Neural cell (in vitro differentiated cells): ENCODE data around the gene CACNA2D2. TPM values are rescaled to one million over a fixed set of nuclear protein-coding genes. Genes with fewer than 3 reads are reported as not detected.

Experiments used
- H2AFZ ChIP-seq: fragments of 200-600, 300-800 bp; sonication (generic), shearing (Covaris generic); 2 replicates; pipeline ENCODE4 v1.6.0; 2014; ENCODE audit warnings: low read depth, mild to moderate bottlenecking, antibody characterized with exemption, low read length, moderate library complexity
- H3F3A ChIP-seq: fragments of 200-600 bp; shearing (Covaris generic); 2 replicates; pipeline ENCODE4 v1.6.1; 2016; ENCODE audit warnings: mild to moderate bottlenecking, moderate library complexity, mixed read lengths, antibody characterized with exemption, low read length; ENCODE audit not compliant: insufficient read depth, poor library complexity, severe bottlenecking
- H3K27ac ChIP-seq: fragments of 200-600, 300-800 bp; sonication (generic), shearing (Covaris generic); 2 replicates; pipeline ENCODE4 v1.5.1; 2014; ENCODE audit warnings: mild to moderate bottlenecking, low read length, moderate library complexity
- H3K27me3 ChIP-seq: fragments of 300-800, 200-600 bp; sonication (generic), shearing (Covaris generic); 2 replicates; pipeline ENCODE4 v1.6.0; 2014; ENCODE audit warnings: mild to moderate bottlenecking, low read depth, low read length, moderate library complexity; ENCODE audit not compliant: insufficient read depth
- H3K36me3 ChIP-seq: fragments of 300-800, 200-600 bp; sonication (generic), shearing (Covaris generic); 2 replicates; pipeline ENCODE4 v1.5.1; 2014; ENCODE audit warnings: mild to moderate bottlenecking, antibody characterized with exemption, low read length, moderate library complexity; ENCODE audit not compliant: insufficient read depth
- H3K4me2 ChIP-seq: fragments of 300-800, 200-600 bp; sonication (generic), shearing (Covaris generic); 2 replicates; pipeline ENCODE4 v1.6.0; 2014; ENCODE audit warnings: mild to moderate bottlenecking, low read length
- H3K4me3 ChIP-seq: fragments of 300-800, 200-600 bp; sonication (generic), shearing (Covaris generic); 2 replicates; pipeline ENCODE4 v1.5.1; 2014; ENCODE audit warnings: mild to moderate bottlenecking, low read length, moderate library complexity
- H3K79me2 ChIP-seq: fragments of 200-600 bp; shearing (Covaris generic); replicated peaks from 2 replicates; pipeline ENCODE4 v1.6.0; 2014; ENCODE audit warnings: mild to moderate bottlenecking, low read length, moderate library complexity; ENCODE audit not compliant: insufficient read depth
- H3K9ac ChIP-seq: fragments of 300-800, 200-600 bp; sonication (generic), shearing (Covaris generic); 2 replicates; pipeline ENCODE4 v1.6.1; 2016; ENCODE audit warnings: mild to moderate bottlenecking, low read length, mixed read lengths
- H3K9me2 ChIP-seq: fragments of 200-600 bp; shearing (Covaris generic); 2 replicates; pipeline ENCODE4 v1.6.1; 2016; ENCODE audit warnings: mild to moderate bottlenecking, low read length, mixed read lengths; ENCODE audit not compliant: insufficient read depth
- H3K9me3 ChIP-seq: fragments of 200-600, 300-800 bp; sonication (generic), shearing (Covaris generic); 2 replicates; pipeline ENCODE4 v1.6.1; 2016; ENCODE audit warnings: mild to moderate bottlenecking, mixed run types, low read length, moderate library complexity, mixed read lengths
- H4K20me1 ChIP-seq: fragments of 200-600 bp; shearing (Covaris generic); 2 replicates; pipeline ENCODE4 v1.6.1; 2016; ENCODE audit warnings: mild to moderate bottlenecking, mixed run types; ENCODE audit not compliant: insufficient read depth
- EP300 ChIP-seq: fragments of 450-650 bp; conservative IDR thresholded peaks from 2 replicates; pipeline ENCODE4 v1.6.1; 2014; ENCODE audit warnings: antibody characterized with exemption, mild to moderate bottlenecking, moderate library complexity; ENCODE audit not compliant: poor library complexity, severe bottlenecking
- EZH2 ChIP-seq: fragments of 200-600, 300-800 bp; shearing (Covaris generic), sonication (generic); IDR thresholded peaks from 2 replicates; pipeline ENCODE4 v1.6.1; 2014; ENCODE audit warnings: antibody characterized with exemption, low read length, borderline replicate concordance, mild to moderate bottlenecking; ENCODE audit not compliant: insufficient read depth, poor library complexity, severe bottlenecking
- MXI1 ChIP-seq: fragments of 450-650 bp; conservative IDR thresholded peaks from 2 replicates; pipeline ENCODE4 v1.6.1; 2014; ENCODE audit warnings: antibody characterized with exemption, mild to moderate bottlenecking; ENCODE audit not compliant: poor library complexity, severe bottlenecking
- POLR2AphosphoS5 ChIP-seq: IDR thresholded peaks from 2 replicates; pipeline ENCODE4 v1.6.1; 2012
- RAD21 ChIP-seq: fragments of 450-650 bp; conservative IDR thresholded peaks from 2 replicates; pipeline ENCODE4 v1.6.1; 2014; ENCODE audit warnings: antibody characterized with exemption, mild to moderate bottlenecking, moderate library complexity
- SMC3 ChIP-seq: fragments of 450-650 bp; conservative IDR thresholded peaks from 2 replicates; pipeline ENCODE4 v1.6.1; 2014; ENCODE audit warnings: antibody characterized with exemption, mild to moderate bottlenecking, moderate library complexity; ENCODE audit not compliant: poor library complexity
- TAF1 ChIP-seq: IDR thresholded peaks from 2 replicates; pipeline ENCODE4 v1.6.1; 2012; ENCODE audit warnings: low read depth
- polyA plus RNA-seq: library from polyadenylated mRNA; depleted of rRNA; stranded (reverse); fragments of >200 nt; gene quantifications from 2 replicates; pipeline ENCODE4 v1.2.3, GENCODE V29; 2014
- TF ChIP-seq, protein P1 (sequence below): IDR thresholded peaks from 2 replicates; pipeline ENCODE4 v1.6.1; 2012; ENCODE audit warnings: borderline replicate concordance
- TF ChIP-seq, protein P2 (sequence below): fragments of 450-650 bp; IDR thresholded peaks from 2 replicates; pipeline ENCODE4 v1.5.1; 2014; ENCODE audit warnings: antibody characterized with exemption, mild to moderate bottlenecking, moderate library complexity; ENCODE audit not compliant: poor library complexity, severe bottlenecking

The CACNA2D2 gene
- polyA plus RNA-seq, 1 donor from 2014 or later: 7.8 TPM

DNA sequence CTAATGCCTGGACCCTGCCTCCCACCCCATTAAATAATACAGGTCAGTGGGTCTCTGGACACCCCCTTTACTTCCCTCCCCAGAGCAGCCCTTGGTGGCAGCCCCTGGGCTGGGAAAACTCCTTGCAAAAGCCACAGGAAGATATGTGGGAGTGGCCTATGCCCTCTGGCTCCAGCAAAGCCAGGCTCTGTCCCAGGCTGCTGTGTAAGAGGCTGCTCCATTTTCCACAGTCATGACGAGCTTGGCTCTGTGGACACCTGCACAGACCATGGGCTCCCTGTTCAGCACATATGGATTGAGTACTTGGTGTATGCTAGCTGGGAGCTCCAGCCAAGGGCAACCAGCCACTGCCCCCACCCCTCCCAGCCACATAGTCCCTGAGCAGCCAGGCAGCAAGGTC is 13.0 kb downstream of the CACNA2D2 start:
- Histone ChIP-seq H3K36me3 (no peaks in the 10 kb centered on the region), H3K4me2 (no peak overlapping the region), H3K4me3 (no peak overlapping the region), H2AFZ (no peak overlapping the region), H3K9me2 (no peaks in the 10 kb centered on the region), H3K9ac (no peak overlapping the region), H3K27me3 (no peaks in the 10 kb centered on the region), H3K79me2 (no peaks in the 10 kb centered on the region), H3F3A (no peaks in the 10 kb centered on the region), H3K9me3 (no peaks in the 10 kb centered on the region), H4K20me1 (no peaks in the 10 kb centered on the region), H3K27ac (no peak overlapping the region)
- TF ChIP-seq RAD21 (no peak), MXI1 (no peak), EP300 (no peak), TAF1 (no peak), SMC3 (no peak), EZH2 (no peak), POLR2AphosphoS5 (no peak)
- TF ChIP-seq, protein P1, sequence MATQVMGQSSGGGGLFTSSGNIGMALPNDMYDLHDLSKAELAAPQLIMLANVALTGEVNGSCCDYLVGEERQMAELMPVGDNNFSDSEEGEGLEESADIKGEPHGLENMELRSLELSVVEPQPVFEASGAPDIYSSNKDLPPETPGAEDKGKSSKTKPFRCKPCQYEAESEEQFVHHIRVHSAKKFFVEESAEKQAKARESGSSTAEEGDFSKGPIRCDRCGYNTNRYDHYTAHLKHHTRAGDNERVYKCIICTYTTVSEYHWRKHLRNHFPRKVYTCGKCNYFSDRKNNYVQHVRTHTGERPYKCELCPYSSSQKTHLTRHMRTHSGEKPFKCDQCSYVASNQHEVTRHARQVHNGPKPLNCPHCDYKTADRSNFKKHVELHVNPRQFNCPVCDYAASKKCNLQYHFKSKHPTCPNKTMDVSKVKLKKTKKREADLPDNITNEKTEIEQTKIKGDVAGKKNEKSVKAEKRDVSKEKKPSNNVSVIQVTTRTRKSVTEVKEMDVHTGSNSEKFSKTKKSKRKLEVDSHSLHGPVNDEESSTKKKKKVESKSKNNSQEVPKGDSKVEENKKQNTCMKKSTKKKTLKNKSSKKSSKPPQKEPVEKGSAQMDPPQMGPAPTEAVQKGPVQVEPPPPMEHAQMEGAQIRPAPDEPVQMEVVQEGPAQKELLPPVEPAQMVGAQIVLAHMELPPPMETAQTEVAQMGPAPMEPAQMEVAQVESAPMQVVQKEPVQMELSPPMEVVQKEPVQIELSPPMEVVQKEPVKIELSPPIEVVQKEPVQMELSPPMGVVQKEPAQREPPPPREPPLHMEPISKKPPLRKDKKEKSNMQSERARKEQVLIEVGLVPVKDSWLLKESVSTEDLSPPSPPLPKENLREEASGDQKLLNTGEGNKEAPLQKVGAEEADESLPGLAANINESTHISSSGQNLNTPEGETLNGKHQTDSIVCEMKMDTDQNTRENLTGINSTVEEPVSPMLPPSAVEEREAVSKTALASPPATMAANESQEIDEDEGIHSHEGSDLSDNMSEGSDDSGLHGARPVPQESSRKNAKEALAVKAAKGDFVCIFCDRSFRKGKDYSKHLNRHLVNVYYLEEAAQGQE: no peak
- TF ChIP-seq, protein P2, sequence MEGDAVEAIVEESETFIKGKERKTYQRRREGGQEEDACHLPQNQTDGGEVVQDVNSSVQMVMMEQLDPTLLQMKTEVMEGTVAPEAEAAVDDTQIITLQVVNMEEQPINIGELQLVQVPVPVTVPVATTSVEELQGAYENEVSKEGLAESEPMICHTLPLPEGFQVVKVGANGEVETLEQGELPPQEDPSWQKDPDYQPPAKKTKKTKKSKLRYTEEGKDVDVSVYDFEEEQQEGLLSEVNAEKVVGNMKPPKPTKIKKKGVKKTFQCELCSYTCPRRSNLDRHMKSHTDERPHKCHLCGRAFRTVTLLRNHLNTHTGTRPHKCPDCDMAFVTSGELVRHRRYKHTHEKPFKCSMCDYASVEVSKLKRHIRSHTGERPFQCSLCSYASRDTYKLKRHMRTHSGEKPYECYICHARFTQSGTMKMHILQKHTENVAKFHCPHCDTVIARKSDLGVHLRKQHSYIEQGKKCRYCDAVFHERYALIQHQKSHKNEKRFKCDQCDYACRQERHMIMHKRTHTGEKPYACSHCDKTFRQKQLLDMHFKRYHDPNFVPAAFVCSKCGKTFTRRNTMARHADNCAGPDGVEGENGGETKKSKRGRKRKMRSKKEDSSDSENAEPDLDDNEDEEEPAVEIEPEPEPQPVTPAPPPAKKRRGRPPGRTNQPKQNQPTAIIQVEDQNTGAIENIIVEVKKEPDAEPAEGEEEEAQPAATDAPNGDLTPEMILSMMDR: no peak

DNA sequence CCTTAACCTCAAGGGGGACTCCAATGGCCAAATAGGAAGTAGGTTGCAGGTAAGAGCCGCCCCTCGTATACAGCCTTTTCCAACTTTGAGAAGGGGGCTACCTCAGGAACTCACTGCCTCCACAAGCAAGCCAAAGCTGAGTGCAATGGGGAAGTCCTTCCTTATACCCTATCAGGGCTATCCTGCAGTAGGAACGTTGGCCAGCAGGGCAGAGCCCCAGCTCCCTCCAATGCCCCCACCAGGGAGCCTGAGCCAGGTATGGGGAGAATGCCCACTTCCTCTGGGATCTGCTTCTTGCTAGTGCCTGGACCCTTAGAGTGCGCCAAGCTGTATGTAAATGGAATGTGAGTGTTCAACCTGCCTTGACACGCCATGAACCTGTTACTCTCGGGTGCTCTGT is 16.3 kb downstream of the CACNA2D2 start:
- Histone ChIP-seq H3K79me2 (no peaks in the 10 kb centered on the region), H2AFZ (no peak overlapping the region), H3K27me3 (no peaks in the 10 kb centered on the region), H3K36me3 (no peaks in the 10 kb centered on the region), H3K9me3 (no peaks in the 10 kb centered on the region), H3K27ac (no peak overlapping the region), H3K9ac (no peak overlapping the region), H3K9me2 (no peaks in the 10 kb centered on the region), H3F3A (no peaks in the 10 kb centered on the region), H3K4me3 (no peak overlapping the region), H4K20me1 (no peaks in the 10 kb centered on the region), H3K4me2 (no peak overlapping the region)
- TF ChIP-seq, protein P2: no peak
- no peak for TF ChIP-seq SMC3
- TF ChIP-seq, protein P1: no peak
